T-helper 1 cell treated with Interleukin-12 subunit alpha and Interleukin-12 subunit beta and Interleukin-4 antibody, amounts not matched to agents 30 ng/mL and 1 ng/mL, for 36 hours (primary cell): ENCODE results near the gene ANO7. TPM values are rescaled to one million over a fixed set of nuclear protein-coding genes. Genes with fewer than 3 reads are reported as not detected.

ENCODE experiments used
- intact Hi-C: fragments of 100-400 bp; cut with micrococcal nuclease; formaldehyde crosslinking; loops from one replicate; pipeline ENCODE4 v1.15.1; 2024
- total RNA-seq: library from RNA; stranded (reverse); gene quantifications from 2 replicates; pipeline ENCODE4 v1.2.3, GENCODE V29; 2022

ANO7 gene
- total RNA-seq, 1 donor from 2014 or later, result 0.61 TPM

- intact Hi-C loops, result no loop called here
Measured at GRCh38 chr2:241244368-241244767, 55.9 kb downstream of the ANO7 start.

- intact Hi-C loops, result no loop called here
Measured at GRCh38 chr2:241248289-241248688, 59.8 kb downstream of the ANO7 start.

- intact Hi-C loops, result no loop called here
Measured at GRCh38 chr2:241248897-241249296, 60.4 kb downstream of the ANO7 start.

- intact Hi-C loops, result no loop called here
Measured at GRCh38 chr2:241249654-241250053, 61.2 kb downstream of the ANO7 start.

GRCh38 chr2:241252778-241253475 is 64.5 kb downstream of the ANO7 start:
- intact Hi-C loops, result no loop called here

- intact Hi-C loops, result no loop called here
Measured at GRCh38 chr2:241254904-241255351, 66.5 kb downstream of the ANO7 start.

- intact Hi-C loops, result no loop called here
Measured at GRCh38 chr2:241255542-241256167, 67.2 kb downstream of the ANO7 start.

GRCh38 chr2:241256168-241256545 is 67.7 kb downstream of the ANO7 start:
- intact Hi-C loops, result no loop called here

- intact Hi-C loops, result no loop called here
Measured at GRCh38 chr2:241257419-241258032, 69.0 kb downstream of the ANO7 start.

- intact Hi-C loops, result no loop called here
Measured at GRCh38 chr2:241258505-241259280, 70.2 kb downstream of the ANO7 start.

GRCh38 chr2:241260911-241261310 is 72.4 kb downstream of the ANO7 start:
- intact Hi-C loops, result no loop called here

GRCh38 chr2:241261628-241262027 is 73.2 kb downstream of the ANO7 start:
- intact Hi-C loops, result no loop called here

- intact Hi-C loops, result no loop called here
Measured at GRCh38 chr2:241263061-241263460, 74.6 kb downstream of the ANO7 start.

GRCh38 chr2:241265506-241265905 is 77.0 kb downstream of the ANO7 start:
- intact Hi-C loops, result no loop called here

- intact Hi-C loops, result no loop called here
Measured at GRCh38 chr2:241267249-241268067, 79.0 kb downstream of the ANO7 start.

- intact Hi-C loops, result no loop called here
Measured at GRCh38 chr2:241268306-241268705, 79.8 kb downstream of the ANO7 start.

GRCh38 chr2:241268716-241269445 is 80.4 kb downstream of the ANO7 start:
- intact Hi-C loops, result no loop called here

GRCh38 chr2:241269707-241270520 is 81.4 kb downstream of the ANO7 start:
- intact Hi-C loops, result loop anchor here (2.0 to 5.0 kb wide), 2 partner anchors 51 to 347 kb away; no protein-coding TSS in a partner anchor

GRCh38 chr2:241270531-241270930 is 82.1 kb downstream of the ANO7 start:
- intact Hi-C loops, result loop anchor here (2.0 to 5.0 kb wide), 2 partner anchors 52 to 347 kb away; no protein-coding TSS in a partner anchor
